Measurements from ENCODE around the gene AHDC1.
A peak's percentile ranks its signal among the peaks of the same experiment; 100 is the strongest.

The AHDC1 gene

GRCh38 chr1:27518808-27519207 is 85.1 kb downstream of the AHDC1 start:
- ChIA-PET CTCF (interaction anchor here (0.7 to 1.2 kb wide), 3 partner anchors 38 to 123 kb away, joined by 3 read pairs; no protein-coding TSS in a partner anchor), POLR2A (no interaction called here)

GRCh38 chr1:27517907-27518718 is 85.8 kb downstream of the AHDC1 start:
- no peak overlapping the region for H3K4me3 ChIP-seq (ENCODE audit: low read depth, low read length)
- no peaks in the 10 kb centered on the region for H3K9me3 ChIP-seq (ENCODE audit: control insufficient read depth, insufficient read depth, low read depth, low read length)
- ChIA-PET POLR2A (interaction anchor here (0.6 to 1.1 kb wide), 2 partner anchors 24 to 104 kb away, joined by 3 read pairs; no protein-coding TSS in a partner anchor), CTCF (interaction anchor here (0.6 to 1.2 kb wide), 4 partner anchors 39 to 123 kb away, joined by 3 read pairs; no protein-coding TSS in a partner anchor)
- H3K27ac ChIP-seq (ENCODE audit: extremely low read depth, low read depth, low read length) = no peak overlapping the region
- TF ChIP-seq ZNF16 (tag by site-specific recombination; IDR thresholded peaks at IDR 0.05; ENCODE audit: low read depth) = no peak
- TF ChIP-seq, protein P1, sequence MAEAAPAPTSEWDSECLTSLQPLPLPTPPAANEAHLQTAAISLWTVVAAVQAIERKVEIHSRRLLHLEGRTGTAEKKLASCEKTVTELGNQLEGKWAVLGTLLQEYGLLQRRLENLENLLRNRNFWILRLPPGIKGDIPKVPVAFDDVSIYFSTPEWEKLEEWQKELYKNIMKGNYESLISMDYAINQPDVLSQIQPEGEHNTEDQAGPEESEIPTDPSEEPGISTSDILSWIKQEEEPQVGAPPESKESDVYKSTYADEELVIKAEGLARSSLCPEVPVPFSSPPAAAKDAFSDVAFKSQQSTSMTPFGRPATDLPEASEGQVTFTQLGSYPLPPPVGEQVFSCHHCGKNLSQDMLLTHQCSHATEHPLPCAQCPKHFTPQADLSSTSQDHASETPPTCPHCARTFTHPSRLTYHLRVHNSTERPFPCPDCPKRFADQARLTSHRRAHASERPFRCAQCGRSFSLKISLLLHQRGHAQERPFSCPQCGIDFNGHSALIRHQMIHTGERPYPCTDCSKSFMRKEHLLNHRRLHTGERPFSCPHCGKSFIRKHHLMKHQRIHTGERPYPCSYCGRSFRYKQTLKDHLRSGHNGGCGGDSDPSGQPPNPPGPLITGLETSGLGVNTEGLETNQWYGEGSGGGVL (tag by site-specific recombination; IDR thresholded peaks at IDR 0.05) = 0 out of 2 replicates have a peak, but pooled peaks have one; percentile 16
- TF ChIP-seq, protein P2, sequence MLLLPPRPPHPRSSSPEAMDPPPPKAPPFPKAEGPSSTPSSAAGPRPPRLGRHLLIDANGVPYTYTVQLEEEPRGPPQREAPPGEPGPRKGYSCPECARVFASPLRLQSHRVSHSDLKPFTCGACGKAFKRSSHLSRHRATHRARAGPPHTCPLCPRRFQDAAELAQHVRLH (tag by site-specific recombination; IDR thresholded peaks at IDR 0.05) = no peak
- peak; percentile 58 for TF ChIP-seq ZFHX2 (tag by site-specific recombination; conservative IDR thresholded peaks at IDR 0.05)
- peak; percentile 29; the same call in 1 of the 2 replicates for TF ChIP-seq ZBTB20 (tag by site-specific recombination; IDR thresholded peaks at IDR 0.05)
- TF ChIP-seq EGR2 (tag by site-specific recombination; IDR thresholded peaks at IDR 0.05; ENCODE audit: low read depth) = peak; percentile 71
- peak; percentile 48; the same call in 1 of the 2 replicates for TF ChIP-seq SP3 (tag by site-specific recombination; IDR thresholded peaks at IDR 0.05)
- TF ChIP-seq, protein P3, sequence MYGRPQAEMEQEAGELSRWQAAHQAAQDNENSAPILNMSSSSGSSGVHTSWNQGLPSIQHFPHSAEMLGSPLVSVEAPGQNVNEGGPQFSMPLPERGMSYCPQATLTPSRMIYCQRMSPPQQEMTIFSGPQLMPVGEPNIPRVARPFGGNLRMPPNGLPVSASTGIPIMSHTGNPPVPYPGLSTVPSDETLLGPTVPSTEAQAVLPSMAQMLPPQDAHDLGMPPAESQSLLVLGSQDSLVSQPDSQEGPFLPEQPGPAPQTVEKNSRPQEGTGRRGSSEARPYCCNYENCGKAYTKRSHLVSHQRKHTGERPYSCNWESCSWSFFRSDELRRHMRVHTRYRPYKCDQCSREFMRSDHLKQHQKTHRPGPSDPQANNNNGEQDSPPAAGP (tag by site-specific recombination; IDR thresholded peaks at IDR 0.05) = peak; percentile 78
- no peaks in the 10 kb centered on the region for H3K36me3 ChIP-seq (ENCODE audit: control insufficient read depth in 2 of 2, insufficient read depth in 1 of 2, low read length in 2 of 2)
- H3K4me1 ChIP-seq (ENCODE audit: control insufficient read depth, insufficient read depth, low read length) = no peaks in the 10 kb centered on the region

More at GRCh38 chr1:27518808-27519207, 85.1 kb downstream of the AHDC1 start:
- H3K27ac ChIP-seq (ENCODE audit: extremely low read depth, low read depth, low read length) = no peak overlapping the region
- TF ChIP-seq MZF1 (tag by site-specific recombination; IDR thresholded peaks at IDR 0.05; ENCODE audit: borderline replicate concordance) (no peak), ZNF501 (tag by site-specific recombination; IDR thresholded peaks at IDR 0.05) (no peak), ZNF426 (tag by site-specific recombination; IDR thresholded peaks at IDR 0.05) (no peak), ZNF239 (tag by site-specific recombination; IDR thresholded peaks at IDR 0.05) (no peak)
- TF ChIP-seq, protein P4, sequence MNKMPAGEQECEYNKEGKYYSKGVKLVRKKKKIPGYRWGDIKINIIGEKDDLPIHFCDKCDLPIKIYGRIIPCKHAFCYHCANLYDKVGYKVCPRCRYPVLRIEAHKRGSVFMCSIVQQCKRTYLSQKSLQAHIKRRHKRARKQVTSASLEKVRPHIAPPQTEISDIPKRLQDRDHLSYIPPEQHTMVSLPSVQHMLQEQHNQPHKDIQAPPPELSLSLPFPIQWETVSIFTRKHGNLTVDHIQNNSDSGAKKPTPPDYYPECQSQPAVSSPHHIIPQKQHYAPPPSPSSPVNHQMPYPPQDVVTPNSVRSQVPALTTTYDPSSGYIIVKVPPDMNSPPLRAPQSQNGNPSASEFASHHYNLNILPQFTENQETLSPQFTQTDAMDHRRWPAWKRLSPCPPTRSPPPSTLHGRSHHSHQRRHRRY (tag by site-specific recombination; IDR thresholded peaks at IDR 0.05) = no peak
- TF ChIP-seq, protein P5, sequence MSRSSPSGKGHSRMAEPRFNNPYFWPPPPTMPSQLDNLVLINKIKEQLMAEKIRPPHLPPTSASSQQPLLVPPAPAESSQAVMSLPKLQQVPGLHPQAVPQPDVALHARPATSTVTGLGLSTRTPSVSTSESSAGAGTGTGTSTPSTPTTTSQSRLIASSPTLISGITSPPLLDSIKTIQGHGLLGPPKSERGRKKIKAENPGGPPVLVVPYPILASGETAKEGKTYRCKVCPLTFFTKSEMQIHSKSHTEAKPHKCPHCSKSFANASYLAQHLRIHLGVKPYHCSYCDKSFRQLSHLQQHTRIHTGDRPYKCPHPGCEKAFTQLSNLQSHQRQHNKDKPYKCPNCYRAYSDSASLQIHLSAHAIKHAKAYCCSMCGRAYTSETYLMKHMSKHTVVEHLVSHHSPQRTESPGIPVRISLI (tag by site-specific recombination; IDR thresholded peaks at IDR 0.05) = no peak
- H3K4me3 ChIP-seq (ENCODE audit: low read depth, low read length) = no peak overlapping the region
- H3K4me1 ChIP-seq (ENCODE audit: control insufficient read depth, insufficient read depth, low read length) = no peaks in the 10 kb centered on the region
- H3K36me3 ChIP-seq (ENCODE audit: control insufficient read depth in 2 of 2, insufficient read depth in 1 of 2, low read length in 2 of 2) = no peaks in the 10 kb centered on the region
- H3K9me3 ChIP-seq (ENCODE audit: control insufficient read depth, insufficient read depth, low read depth, low read length) = no peaks in the 10 kb centered on the region
